LNCaP clone FGC (cell line): ENCODE measurements around the gene TCF23.

Experiments used
- DNase-seq: peaks from one replicate; pipeline ENCODE4 v3.0.0-alpha.2; 2011; ENCODE audit warnings: low read depth
- H3K4me3 ChIP-seq: 2 replicates; pipeline ENCODE4 v1.5.1; 2011; ENCODE audit warnings: mild to moderate bottlenecking, low read depth, low read length, control low read depth
- TF ChIP-seq, protein P1 (sequence below): IDR thresholded peaks from 2 replicates; pipeline ENCODE4 v1.5.1; 2012; ENCODE audit warnings: mild to moderate bottlenecking; ENCODE audit not compliant: control insufficient read depth, insufficient read depth; ENCODE audit errors: extremely low read depth

Gene TCF23

DNA sequence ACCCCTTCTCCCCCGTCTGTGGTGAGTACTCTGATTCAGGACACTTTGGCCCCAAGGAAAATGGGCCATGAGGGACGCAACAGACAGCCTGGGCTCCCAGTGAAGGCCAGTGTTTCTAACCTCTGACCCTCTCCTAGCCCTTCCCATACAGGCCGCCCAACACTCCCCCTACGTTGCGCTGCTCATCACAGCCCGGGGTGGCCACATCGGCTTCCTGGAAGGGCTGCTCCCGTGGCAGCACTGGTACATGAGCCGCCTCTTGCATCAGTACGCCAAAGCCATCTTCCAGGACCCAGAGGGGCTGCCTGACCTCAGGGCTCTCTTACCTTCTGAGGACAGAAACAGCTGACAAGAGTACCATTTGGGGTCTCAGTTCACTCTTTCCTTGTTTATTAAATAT, 18.4 kb upstream of the TCF23 start:
- no peak for DNase-seq
- no peak overlapping the region for H3K4me3 ChIP-seq
- TF ChIP-seq, protein P1, sequence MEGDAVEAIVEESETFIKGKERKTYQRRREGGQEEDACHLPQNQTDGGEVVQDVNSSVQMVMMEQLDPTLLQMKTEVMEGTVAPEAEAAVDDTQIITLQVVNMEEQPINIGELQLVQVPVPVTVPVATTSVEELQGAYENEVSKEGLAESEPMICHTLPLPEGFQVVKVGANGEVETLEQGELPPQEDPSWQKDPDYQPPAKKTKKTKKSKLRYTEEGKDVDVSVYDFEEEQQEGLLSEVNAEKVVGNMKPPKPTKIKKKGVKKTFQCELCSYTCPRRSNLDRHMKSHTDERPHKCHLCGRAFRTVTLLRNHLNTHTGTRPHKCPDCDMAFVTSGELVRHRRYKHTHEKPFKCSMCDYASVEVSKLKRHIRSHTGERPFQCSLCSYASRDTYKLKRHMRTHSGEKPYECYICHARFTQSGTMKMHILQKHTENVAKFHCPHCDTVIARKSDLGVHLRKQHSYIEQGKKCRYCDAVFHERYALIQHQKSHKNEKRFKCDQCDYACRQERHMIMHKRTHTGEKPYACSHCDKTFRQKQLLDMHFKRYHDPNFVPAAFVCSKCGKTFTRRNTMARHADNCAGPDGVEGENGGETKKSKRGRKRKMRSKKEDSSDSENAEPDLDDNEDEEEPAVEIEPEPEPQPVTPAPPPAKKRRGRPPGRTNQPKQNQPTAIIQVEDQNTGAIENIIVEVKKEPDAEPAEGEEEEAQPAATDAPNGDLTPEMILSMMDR: no peak

DNA sequence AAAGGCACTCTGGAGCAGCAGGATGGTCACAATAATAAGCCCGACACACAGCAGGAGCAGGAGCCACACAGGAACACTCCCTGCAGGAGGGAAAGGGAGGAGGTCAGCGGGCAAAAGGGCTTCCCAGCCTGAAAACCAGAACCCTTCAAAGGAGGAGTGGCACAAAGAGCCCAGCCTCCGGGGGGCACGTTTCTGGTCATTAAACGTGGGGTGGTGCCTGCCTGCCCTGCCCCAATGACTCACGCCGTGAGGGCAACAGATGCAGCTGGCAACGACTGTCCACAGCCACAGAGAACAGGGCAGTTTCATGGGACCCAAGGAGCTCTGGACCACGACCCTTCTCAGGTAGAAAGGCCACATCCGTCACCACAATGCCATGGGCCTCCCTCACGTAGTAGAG, 17.4 kb upstream of the TCF23 start:
- no peak overlapping the region for H3K4me3 ChIP-seq
- no peak for DNase-seq
- TF ChIP-seq, protein P1: no peak

DNA sequence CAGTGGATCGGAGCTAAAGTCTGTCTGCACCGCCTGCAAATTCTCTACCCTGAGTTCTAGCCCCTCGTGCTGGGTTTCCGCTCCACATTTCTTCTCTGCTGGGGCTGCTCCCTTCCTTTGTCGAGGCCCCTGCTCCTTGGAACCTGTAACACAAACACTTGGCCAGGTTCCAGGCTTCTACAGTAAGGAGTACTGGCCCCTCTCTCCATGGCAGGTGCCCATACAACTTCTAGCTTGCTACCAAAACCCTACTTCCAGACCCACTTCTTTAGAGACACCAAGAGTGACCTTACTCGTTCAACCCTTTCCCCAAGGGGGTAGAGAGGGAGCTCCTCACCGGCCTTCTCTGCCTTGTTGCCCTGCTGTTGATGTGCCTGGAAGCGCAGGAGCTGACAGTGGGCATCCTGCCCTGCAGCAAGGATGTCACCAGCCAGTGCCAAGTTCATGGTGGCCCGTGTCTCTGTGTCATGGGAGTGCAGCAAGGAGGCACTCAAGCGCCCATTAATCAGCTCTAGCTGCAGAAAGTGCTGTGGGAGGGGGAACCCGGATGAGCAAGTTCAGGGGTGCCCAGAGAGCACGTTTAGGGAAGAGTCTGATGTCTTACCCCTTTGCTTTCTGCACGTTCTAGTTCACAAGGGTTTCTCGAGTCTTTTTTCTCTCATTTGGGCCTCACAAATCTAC, 15.5 kb upstream of the TCF23 start:
- no peak for DNase-seq
- TF ChIP-seq, protein P1: no peak
- peak overlapping the region; percentile 96 for H3K4me3 ChIP-seq

DNA sequence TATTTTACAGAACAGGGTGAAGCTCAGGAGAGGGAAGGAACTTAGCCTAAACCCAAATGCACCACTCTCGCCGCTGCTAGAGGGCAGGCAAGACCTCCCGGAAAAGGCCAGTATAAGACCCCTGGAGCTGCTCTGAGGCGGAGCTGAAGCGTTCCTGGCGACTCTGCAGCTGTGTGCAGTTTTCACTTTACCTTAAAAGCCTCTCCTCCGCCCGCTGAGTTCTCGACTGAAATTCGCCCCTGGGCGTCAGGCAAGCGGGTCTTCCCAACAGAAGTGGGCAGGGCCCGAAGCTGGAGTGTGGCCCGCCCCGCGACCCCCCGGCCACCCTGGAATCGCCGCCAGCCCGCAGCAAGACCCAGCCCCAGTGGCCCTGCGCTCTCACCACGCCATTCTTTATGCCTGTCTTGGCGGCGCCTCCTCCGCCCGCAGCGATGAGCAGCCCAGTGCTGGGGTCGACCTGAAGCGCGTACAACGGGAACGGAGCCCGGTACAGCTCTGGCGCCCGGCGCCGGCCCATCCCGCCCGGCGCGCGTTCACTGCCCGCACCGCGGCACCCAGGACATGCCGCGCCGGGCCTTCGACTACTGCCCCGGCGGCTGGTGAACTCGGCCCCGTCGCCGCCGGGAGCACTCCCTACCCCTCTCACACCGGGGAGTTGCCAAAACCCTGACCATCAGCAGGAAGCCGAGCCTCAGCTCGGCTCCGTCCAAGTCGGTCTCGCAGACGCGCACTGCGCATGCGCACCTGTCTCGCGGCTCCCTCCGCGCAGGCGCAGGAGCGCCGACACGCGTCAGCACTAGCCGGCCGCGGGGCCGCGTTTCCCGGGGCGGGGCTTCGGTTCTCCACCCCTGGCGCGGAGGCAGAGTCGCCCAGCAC, 14.7 kb upstream of the TCF23 start, which contains the start of gene PREB:
Gene PREB (minus strand): TSS at position 732 of the 876 bp plus-strand sequence. CDS start 215 bp downstream, at position 517.
- TF ChIP-seq, protein P1: no peak
- DNase-seq: peak; percentile 73
- H3K4me3 ChIP-seq: peak within 1 kb of the TSS; percentile 96

DNA sequence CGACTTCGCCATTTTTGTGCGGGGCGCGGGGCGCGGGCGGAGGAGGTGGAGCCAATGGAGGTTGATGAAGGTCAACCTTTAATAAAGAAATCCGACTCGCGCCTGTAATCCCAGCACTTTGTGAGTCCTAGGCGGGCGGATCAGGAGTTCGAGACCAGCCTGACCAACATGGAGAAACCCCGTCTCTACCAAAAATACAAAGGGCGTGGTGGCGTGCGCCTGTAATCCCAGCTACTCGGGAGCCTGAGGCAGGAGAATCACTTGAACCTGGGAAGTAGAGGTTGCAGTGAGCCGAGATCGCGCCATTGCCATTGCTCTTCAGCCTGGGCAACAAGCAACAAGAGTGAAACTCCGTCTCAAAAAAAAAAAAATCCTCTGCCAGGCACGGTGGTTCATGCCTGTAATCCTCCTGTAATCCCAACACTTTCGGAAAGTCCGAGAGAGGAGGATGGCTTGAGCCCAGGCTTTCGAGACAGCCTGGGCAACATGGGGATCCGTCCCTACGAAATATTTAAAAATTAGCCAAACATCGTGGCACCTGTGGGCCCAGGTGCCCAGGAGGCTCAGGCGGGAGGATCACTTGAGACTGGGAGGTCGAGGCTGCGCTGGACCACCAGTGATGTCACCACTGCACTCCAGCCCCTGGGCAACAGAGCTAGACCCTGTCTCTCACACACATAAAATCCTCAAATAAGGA, 13.9 kb upstream of the TCF23 start:
- DNase-seq: no peak
- peak overlapping the region; percentile 96; the same call in 1 of the 2 replicates for H3K4me3 ChIP-seq
- TF ChIP-seq, protein P1: no peak

DNA sequence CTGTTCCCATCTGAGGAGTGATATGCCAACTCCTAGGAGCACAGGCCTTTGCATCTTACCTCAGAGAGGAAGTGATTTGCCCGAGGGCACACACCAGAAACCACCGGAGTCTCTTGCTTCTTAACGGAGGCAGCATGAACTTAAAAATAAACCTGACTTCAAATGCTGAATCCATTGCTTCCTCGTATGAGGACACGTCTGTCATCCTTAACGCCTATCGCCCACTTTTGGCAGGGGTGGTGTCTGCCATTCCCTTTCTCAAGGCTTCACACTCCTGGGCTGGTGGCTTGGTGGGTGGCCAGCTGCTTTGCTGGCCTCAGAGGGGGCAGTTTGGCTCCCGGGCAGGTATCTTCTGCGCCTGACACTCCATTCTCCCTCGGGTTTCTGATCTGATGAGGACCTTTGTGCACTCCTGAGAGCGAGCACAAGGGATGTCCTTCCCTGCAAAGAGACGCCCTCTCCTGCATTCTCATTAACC, 13.3 kb upstream of the TCF23 start:
- DNase-seq: no peak
- TF ChIP-seq, protein P1: no peak
- H3K4me3 ChIP-seq: no peak overlapping the region
